ENCODE measurements around the gene C1QTNF8.

C1QTNF8 gene

DNA sequence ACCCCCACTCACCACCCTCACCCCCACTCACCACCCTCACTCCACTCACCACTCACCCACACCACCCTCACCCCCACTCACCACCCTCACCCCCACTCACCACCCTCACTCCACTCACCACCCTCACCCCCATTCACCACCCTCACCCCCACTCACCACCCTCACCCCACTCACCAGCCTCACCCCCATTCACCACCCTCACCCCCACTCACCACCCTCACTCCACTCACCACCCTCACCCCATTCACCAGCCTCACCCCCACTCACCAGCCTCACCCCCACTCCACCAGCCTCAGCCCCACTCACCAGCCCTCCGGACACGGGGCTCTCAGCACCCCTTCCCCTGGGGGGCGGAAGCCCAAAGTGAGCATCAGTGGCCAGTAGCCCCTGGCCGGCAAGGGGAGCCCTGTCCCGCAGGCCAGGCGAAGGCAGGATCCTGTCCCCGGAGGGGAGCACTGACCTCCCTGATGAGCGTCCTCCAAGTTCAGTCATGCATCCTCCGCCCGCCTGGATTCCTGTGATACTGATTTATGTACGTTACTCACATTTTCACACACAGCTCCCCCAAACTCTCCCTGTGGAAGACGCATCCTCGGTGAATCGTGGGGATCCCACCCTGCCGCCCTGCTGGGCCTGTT, 18.0 kb upstream of the C1QTNF8 start:
- TF ChIP-seq, protein P1, sequence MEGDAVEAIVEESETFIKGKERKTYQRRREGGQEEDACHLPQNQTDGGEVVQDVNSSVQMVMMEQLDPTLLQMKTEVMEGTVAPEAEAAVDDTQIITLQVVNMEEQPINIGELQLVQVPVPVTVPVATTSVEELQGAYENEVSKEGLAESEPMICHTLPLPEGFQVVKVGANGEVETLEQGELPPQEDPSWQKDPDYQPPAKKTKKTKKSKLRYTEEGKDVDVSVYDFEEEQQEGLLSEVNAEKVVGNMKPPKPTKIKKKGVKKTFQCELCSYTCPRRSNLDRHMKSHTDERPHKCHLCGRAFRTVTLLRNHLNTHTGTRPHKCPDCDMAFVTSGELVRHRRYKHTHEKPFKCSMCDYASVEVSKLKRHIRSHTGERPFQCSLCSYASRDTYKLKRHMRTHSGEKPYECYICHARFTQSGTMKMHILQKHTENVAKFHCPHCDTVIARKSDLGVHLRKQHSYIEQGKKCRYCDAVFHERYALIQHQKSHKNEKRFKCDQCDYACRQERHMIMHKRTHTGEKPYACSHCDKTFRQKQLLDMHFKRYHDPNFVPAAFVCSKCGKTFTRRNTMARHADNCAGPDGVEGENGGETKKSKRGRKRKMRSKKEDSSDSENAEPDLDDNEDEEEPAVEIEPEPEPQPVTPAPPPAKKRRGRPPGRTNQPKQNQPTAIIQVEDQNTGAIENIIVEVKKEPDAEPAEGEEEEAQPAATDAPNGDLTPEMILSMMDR (IDR thresholded peaks at IDR 0.05): no peak

DNA sequence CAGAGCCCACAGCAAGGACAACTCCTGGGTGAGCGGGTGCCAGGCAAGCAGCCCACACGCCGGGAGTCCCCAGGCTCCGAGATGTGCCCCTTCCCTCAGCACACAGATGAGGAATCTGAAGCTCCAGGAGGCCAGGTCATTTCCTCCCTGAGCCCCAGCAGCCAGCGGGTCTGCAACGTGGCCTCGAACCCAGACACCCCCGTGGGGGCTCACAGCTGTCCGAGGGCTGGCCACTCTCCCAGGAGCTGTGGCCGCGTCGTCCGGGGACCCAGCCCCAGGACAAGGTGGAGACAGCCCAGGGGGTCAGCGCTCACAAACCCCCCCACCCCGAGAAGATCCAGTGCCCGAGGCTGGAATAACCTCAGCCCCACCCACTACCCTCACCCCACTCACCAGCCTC, 17.4 kb upstream of the C1QTNF8 start:
- TF ChIP-seq, protein P1 (IDR thresholded peaks at IDR 0.05): no peak

DNA sequence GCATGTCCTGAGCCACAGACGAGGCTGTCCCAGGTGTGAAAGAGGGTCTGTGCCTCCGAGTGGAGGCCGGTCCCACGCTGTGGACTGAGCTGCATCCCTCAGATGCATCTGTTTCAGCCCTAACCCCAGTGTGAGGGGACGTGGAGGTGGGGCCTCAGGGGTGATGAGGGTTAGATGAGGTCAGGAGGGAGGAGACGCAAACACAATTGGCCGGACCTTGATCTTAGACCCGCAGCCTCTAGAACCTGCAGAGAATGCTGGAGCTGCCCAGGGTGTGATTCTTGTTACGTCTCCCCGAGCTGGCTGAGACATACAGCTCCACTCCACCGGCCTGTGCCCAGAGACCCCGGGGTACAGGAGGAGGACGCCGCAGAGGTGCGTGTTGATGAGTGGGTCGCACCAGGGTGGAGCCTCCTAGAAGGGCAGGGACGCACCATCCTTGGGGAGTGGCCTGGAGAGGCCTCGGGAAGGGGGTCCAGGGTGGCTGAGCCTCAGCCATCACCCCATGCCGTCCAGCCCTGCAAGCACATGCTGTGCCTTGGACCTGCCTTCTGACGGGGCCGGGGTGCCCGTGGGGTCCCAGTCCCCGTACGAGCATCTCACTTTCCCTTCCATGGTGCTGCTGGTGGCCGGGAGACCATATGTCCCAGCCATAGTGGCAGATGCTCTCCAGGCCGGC, 16.6 kb upstream of the C1QTNF8 start:
- TF ChIP-seq, protein P1 (IDR thresholded peaks at IDR 0.05): no peak

DNA sequence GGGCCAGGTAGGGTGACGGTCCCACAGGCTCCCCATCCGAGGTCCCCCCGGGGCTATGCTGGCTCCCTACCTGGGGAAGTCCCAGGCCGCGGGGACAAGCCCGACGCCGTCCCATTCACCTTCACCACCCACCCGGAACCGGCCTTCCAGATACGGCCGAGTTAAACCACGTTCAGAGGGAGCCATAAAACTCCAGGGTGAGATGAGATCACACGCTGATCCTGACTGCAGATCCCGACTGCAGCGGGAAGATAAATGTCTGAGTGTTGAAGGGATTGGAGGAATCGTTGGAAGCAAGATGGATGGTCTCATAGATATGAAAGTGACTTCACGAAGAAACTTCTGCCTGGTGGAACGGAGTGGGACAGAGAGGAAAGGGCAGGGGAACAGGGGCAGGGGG, 13.6 kb upstream of the C1QTNF8 start:
- TF ChIP-seq, protein P1 (IDR thresholded peaks at IDR 0.05): no peak

DNA sequence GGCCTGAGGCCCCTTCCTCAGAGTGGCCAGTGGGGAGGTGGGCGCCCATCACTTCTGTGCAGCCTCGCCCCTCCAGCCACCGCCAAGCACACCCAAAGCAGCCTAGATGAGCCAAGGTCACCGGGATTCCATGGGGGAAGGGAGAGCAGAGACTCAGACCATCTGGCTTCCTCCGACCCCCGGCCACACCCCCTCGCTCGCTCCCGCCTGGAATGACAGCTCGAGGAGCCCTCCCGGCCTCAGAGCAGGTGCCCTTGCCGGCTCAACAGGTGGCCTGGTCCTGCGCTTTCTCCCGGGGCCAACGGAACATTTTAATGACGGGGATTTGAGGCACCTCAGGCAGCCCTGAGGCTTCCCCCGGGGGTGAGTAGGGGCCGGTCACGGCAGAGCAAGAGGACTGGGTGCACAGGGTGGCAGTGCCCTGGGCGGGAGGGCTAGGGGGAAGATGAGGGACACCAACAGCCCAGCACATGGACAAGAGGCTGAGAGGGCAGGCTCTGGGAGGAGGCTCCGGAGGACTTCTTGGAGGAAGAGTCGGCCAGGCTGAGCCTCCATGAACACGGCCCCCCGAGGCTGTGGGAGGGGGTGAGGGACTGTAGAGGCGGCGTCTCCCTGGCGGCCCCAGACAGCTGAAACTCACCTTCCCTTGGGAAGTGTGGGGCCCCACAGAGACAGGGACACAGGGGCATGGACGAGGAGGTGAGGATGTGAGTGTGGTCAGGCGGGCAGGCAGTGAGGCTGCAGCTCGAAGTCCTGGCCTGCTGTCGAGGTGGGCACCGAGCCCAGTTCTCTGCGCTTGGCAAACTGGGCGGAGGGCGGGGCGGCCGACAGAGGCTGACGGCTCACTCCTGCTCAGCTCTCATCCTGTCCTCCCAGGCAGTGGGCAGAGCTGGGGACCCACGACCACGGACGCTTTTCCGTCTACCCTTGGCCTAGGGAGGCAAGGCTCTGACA, 12.5 kb upstream of the C1QTNF8 start:
- TF ChIP-seq, protein P1 (IDR thresholded peaks at IDR 0.05): no peak

DNA sequence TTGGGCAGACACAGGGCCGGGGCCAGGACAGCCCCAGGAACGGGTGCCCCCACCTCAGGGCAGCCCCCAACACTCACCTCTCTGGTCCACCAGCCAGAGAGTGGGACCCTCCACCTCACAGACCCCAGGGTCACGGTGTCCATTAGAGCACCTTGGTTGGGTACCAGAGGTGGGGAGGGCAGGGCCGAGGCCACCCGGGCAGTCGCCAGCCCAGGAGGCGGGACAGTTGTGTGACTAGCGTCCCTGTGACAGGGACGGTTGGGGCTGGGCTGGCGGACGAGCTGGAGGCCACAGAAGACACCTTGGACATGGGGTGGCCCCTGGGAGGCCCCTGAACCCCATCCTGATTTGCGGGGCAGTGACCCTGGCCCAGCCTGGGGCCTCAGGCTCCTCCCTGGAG, 11.7 kb upstream of the C1QTNF8 start:
- TF ChIP-seq, protein P1 (IDR thresholded peaks at IDR 0.05): no peak

DNA sequence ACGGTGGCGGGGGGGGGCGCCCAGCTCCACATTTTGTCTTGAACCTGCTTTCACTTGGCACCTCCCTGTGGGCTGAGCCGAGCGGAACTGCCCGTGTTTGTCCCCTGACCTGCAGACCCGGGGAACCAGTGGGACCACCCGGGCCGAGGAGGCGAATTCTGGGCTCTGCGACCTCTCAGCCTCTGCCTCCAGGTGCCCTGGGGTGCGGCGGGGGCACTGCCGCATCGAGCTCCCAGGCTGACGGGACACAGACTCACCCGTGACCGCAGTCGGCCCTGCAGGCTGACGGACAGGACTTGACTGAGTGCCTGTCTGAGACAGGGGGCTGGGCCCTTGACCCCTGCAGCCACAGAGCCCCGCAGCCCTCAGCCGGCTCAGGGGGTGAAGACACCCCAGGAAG, 11.1 kb upstream of the C1QTNF8 start:
- TF ChIP-seq, protein P1 (IDR thresholded peaks at IDR 0.05): no peak
